ENCODE results near the gene SMIM45.

SMIM45 gene

GRCh38 chr22:41974691-41975290 lies 22.8 kb downstream of the SMIM45 start:
- DNase-seq = no peak

DNA sequence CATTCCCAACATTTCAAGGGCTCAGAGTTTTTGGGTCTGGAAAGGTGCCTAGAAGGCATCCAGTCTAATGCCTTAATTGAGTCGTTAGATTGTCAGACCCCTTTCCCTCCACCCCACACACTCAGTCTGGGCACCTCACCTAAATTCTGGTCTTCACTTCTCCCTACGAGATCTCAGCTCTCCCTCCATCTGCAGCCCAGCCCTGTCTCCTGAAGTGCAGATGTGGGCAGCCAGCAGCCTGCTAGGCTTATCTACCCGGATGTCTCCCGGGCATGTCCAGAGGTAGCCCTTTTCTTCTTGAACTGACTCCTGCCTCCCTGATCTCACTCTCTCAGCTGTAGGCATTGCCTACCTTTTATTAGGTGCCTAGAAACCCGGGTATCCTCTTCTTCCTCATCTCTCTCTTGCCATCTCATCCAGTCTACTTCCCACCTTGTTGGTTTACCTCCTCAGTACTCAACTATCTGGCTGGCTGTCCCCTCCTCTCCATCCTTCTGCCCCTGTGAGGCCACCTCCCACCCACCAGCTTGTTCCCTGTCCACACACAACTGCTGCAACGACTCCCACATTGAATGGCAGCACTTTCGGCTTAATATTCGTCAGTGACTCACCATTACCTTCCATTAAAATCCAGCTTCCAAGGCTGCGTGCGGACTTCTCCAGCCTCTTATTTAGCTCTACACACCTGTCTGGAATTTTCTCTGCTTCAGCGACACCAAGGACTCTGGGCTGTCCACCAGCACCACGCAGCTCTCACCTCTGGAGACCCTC lies 23.5 kb downstream of the SMIM45 start:
- DNase-seq = no peak

GRCh38 chr22:41976070-41976901 lies 24.3 kb downstream of the SMIM45 start:
- DNase-seq = no peak

GRCh38 chr22:41976961-41977566 lies 25.1 kb downstream of the SMIM45 start:
- DNase-seq = no peak

- no peak for DNase-seq
Measured at GRCh38 chr22:41978732-41979131, 26.8 kb downstream of the SMIM45 start.

DNA sequence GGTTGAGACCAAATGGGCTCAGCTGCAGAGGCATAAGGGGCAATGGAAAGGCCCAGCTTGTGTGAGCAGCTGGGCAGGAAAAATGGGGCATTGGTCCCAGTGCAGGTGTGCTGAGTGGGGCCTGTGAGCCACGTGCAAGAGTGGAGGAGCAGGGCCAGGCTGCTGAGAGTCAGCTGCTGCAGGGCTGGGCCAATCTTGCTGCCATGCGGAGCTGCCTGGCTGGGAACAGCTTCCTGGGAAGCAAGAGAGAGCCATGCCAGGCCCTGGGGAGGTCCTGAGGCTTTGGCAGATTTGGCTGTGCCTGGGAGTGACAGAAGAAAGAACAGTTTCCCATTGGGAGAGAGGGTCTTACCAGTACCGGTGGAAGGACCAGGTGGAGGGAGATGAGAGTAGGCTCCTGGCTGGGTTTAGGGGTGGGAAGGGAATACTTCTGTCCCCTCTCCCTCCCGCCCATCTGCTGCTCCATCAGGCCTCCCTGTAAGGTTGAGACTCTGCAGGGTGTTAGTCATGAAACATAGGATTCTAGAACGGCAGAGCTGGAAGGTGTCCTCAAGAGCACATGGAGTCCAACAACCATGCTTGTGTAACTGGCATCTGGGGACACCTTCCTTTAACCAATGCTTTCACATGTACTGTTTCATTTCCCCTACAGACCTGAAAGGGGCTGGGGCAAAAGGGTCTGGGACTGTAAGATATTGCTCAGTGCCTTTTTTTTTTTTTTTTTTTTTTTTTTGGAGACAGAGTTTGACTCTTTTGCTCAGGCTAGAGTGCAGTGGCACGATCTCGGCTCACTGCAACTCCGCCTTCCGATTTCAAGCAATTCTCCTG lies 27.7 kb downstream of the SMIM45 start:
- DNase-seq = no peak

GRCh38 chr22:41982865-41983264 lies 30.9 kb downstream of the SMIM45 start:
- DNase-seq = no peak

DNA sequence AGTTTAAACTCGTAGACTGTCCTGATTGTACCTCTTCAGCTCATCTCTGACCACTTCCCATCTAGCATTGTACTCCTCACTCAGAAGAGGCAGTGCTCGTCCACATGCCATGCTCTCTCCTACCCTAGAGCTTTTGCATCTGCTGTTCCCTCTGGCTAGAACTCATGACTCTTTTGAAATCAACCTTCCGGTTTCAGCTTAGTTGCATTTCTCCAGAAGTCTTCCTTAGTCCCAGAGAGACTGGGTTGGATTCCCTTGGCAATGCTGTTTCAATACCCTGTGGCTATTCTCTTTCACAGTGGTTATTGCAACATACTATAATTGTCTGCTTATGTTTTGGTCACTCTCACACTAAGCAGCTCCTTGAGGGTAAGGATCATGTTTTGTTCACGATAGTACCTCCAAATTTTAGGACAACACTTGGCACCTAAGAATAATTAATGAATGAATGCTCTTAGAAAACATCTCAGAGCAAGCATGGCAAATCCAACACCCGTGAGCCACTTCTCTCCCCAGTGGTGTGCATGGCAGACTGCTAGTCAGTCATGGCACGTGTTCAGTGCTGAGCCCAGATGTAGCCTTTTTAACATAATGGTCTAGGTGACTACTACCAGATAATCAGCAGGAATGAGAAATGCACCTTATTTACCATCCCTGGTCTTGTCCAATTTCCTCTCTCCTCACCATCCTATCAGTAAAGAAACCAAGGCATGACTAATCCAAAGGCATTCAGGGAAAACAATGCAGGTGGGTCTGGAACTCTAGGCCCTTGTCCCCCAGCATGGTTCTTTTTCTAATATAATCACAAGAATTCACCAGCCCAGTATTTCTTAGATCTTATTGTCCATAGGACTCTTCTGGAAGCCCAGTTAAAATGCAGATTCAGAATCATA lies 31.8 kb downstream of the SMIM45 start:
- DNase-seq = no peak

GRCh38 chr22:41987276-41987675 lies 35.3 kb downstream of the SMIM45 start:
- DNase-seq = no peak

GRCh38 chr22:41989246-41989645 lies 37.3 kb downstream of the SMIM45 start:
- no peak for DNase-seq

DNA sequence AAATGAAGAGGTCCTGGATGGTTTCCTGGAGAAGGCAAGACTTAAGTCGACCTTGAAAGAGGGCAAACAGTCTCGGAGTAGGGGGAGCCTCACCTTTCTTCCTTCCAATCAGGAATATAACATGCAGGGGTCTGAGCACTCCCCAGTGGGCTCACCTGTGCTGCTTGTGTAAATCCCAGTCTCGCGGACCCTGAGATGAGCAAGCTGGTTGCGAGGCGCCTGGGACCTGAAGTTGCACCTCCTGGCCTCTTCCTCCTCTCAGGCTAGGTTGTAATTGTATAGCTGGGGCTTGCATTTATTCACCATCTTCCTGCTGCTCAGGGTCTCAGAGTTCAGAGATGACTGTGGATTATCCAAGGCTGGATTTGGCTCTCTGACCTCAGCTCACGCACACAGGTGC lies 39.2 kb downstream of the SMIM45 start:
- DNase-seq = no peak

- DNase-seq = no peak
Measured at GRCh38 chr22:41992496-41992895, 40.5 kb downstream of the SMIM45 start.

DNA sequence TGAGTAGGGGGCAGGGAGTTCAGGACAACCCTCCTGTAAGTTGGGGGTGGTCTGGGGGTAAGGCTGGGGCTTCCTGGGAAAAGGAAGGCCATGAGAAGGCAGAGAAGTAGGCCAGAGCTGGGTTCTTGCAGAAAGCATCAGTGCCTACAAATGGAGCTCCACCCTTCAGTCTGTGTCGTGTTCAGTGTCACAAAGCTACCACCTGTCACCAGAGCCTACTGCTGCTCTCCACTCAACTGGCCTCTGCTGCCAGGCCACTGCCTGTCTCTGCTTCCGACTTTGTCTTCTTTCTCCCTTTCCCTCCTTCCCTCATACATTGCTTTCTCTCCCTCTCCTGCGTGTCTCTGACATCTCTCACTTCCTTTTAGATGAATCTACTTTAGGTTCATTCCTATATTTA lies 43.3 kb downstream of the SMIM45 start:
- no peak for DNase-seq

GRCh38 chr22:41996826-41997225 lies 44.9 kb downstream of the SMIM45 start:
- DNase-seq = no peak

GRCh38 chr22:41998361-41999261 lies 46.7 kb downstream of the SMIM45 start, which contains the start of gene WBP2NL:
Gene WBP2NL, plus strand, starts transcription at chr22:41998788. Its CDS starts 31 bp downstream, at chr22:41998819.
- DNase-seq = no peak

DNA sequence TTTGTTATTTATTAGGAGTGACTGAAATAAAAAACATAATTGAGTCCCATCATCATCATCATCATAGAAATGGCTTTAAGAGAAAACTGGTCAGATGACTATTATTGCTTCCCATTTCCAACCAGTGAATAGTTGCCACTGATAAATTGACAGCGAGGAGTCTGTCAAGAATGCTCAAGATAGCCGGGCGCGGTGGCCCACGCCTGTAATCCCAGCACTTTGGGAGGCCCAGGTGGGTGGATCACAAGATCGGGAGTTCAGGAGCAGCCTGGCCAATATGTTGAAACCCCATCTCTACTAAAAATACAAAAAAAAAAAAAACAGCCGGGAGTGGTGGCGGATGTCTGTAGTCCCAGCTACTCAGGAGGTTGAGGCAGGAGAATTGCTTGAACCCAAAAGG lies 48.5 kb downstream of the SMIM45 start:
- no peak for DNase-seq

- no peak for DNase-seq
Measured at GRCh38 chr22:42001121-42001520, 49.2 kb downstream of the SMIM45 start.

DNA sequence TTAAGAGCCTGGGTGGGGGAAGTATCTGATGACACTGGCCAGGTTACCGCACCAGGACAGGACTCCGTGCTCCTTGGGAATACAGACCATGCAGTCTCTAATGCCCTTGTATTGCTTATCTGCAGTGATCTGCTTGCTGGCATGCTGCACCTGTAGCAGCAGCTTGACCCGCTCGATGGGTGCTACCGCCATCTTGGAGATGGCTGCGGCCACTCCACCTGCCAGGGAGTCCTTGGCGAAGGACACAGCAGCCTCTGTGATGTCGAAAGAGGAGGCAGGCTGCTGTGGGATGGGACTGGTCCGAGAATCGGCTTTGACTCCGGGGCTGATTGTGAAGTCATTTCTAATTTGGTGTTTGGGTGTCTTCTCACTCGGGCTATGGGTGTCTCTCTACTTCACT lies 49.8 kb downstream of the SMIM45 start:
- DNase-seq = no peak

GRCh38 chr22:42007922-42008321 lies 56.0 kb downstream of the SMIM45 start:
- DNase-seq = no peak

Measured in GDM1 (cell line).